H1 (cell line): ENCODE data around the gene STARD7. TPM values are rescaled to one million over a fixed set of nuclear protein-coding genes. Genes with fewer than 3 reads are reported as not detected.

ENCODE experiments used
- E2F6 ChIP-seq: IDR thresholded peaks from 2 replicates; pipeline ENCODE4 v1.6.1; 2012; ENCODE audit warnings: inconsistent platforms
- NRF1 ChIP-seq: IDR thresholded peaks from 2 replicates; pipeline ENCODE4 v1.6.1; 2011; ENCODE audit warnings: mild to moderate bottlenecking, low read depth, low read length, improper control_type of control experiment
- RFX5 ChIP-seq: IDR thresholded peaks from 2 replicates; pipeline ENCODE4 v1.6.1; 2011; ENCODE audit warnings: low read depth, low read length, improper control_type of control experiment, borderline replicate concordance
- RNF2 ChIP-seq: fragments of 200-900, 300-1000 bp; sonication (generic); IDR thresholded peaks from 2 replicates; pipeline ENCODE4 v1.7.1; 2016; ENCODE audit warnings: borderline replicate concordance, low read depth, mild to moderate bottlenecking, antibody characterized with exemption, low read length; ENCODE audit not compliant: poor library complexity, severe bottlenecking; ENCODE audit errors: missing control alignments
- SAP30 ChIP-seq: fragments of 300-600 bp; sonication (generic); IDR thresholded peaks from 2 replicates; pipeline ENCODE4 v1.7.1; 2012; ENCODE audit warnings: low read length, moderate library complexity, mild to moderate bottlenecking, inconsistent platforms; ENCODE audit not compliant: insufficient read depth, insufficient replicate concordance
- SIRT6 ChIP-seq: IDR thresholded peaks from one replicate; pipeline ENCODE4 v1.7.1; 2012; ENCODE audit warnings: low read length, inconsistent platforms
- TEAD4 ChIP-seq: IDR thresholded peaks from 2 replicates; pipeline ENCODE4 v1.6.1; 2012; ENCODE audit warnings: low read depth, low read length, inconsistent platforms, mixed read lengths
- polyA plus RNA-seq, 7 experiments: library from polyadenylated mRNA; depleted of rRNA in 3 of 7; stranded (reverse) in 5 of 7; unstranded in 2 of 7; fragments of >200 nt in 5 of 7; fragments of 200-250 nt in 2 of 7; gene quantifications; 1 replicate in 5 of 7; 2 replicates in 1 of 7; 4 replicates in 1 of 7; pipeline versions ENCODE4 v1.2.1 to v1.2.3, GENCODE V29; 2011 to 2013; ENCODE audit warnings: missing spikeins in 2 of 7, mixed read lengths in 2 of 7
- total RNA-seq: library from RNA; stranded (reverse); fragmentation: NEBNext Ultra II Directional; extraction: Animal tissue kit (Norgen Biotek cat#: 25700); gene quantifications from 2 replicates; pipeline ENCODE4 v1.2.1, GENCODE V29; 2021

The STARD7 gene
- total and polyA plus RNA-seq, 2 of the 8 experiments (the other 6 are each of a cell fraction or from before 2014, with no cell fraction given) = 89.1 to 200 TPM

GRCh38 chr2:96245609-96246390, 37.2 kb upstream of the STARD7 start (continued):
- TF ChIP-seq RFX5 = no peak
- TF ChIP-seq SIRT6 = no peak
- no peak for TF ChIP-seq RNF2
- no peak for TF ChIP-seq SAP30
- TF ChIP-seq NRF1 = no peak
- TF ChIP-seq E2F6 = no peak
- no peak for TF ChIP-seq TEAD4
